Left ventricle myocardium inferior (tissue), 1 donor: ENCODE data around the gene GSTCD. TPM values are rescaled to one million over a fixed set of nuclear protein-coding genes. Genes with fewer than 3 reads are reported as not detected.

ENCODE experiments used
- DNase-seq: peaks from one replicate; pipeline ENCODE4 v3.0.0-alpha.2; 2020
- H3K27ac ChIP-seq: fragments of 200-600 bp; replicated peaks from 2 replicates; pipeline ENCODE4 v1.8.0; 2021
- H3K27me3 ChIP-seq: fragments of 200-600 bp; 2 replicates; pipeline ENCODE4 v1.8.0; 2021; ENCODE audit warnings: low read depth
- H3K36me3 ChIP-seq: fragments of 200-600 bp; 2 replicates; pipeline ENCODE4 v1.8.0; 2021
- H3K4me1 ChIP-seq: fragments of 200-600 bp; 2 replicates; pipeline ENCODE4 v1.8.0; 2021
- H3K4me3 ChIP-seq: fragments of 200-600 bp; 2 replicates; pipeline ENCODE4 v1.8.0; 2021; ENCODE audit warnings: mild to moderate bottlenecking, moderate library complexity
- H3K9me3 ChIP-seq: fragments of 200-600 bp; replicated peaks from 2 replicates; pipeline ENCODE4 v1.8.0; 2021
- CTCF ChIP-seq: fragments of 200-600 bp; IDR thresholded peaks from 2 replicates; pipeline ENCODE4 v1.8.0; 2021; ENCODE audit warnings: antibody characterized with exemption, mild to moderate bottlenecking, borderline replicate concordance
- intact Hi-C: fragments of 100-400 bp; cut with micrococcal nuclease; formaldehyde crosslinking; loops from one replicate; pipeline ENCODE4 v1.11.0; 2022
- total RNA-seq: library from RNA; stranded (reverse); fragmentation: NEBNext Ultra II Directional; extraction: Animal tissue kit (Norgen Biotek cat#: 25700); gene quantifications from one replicate; pipeline ENCODE4 v1.2.1, GENCODE V29; 2021
- donor health status: DM: no; HTN: yes; CAD: no; lungs with severe emphysema.

GSTCD gene
- total RNA-seq, 1 donor from 2014 or later, result 5.9 TPM

- intact Hi-C loops, result no loop called here
- DNase-seq, result no peak
- H3K4me1 ChIP-seq, result no peaks in the 10 kb centered on the region
- no peaks in the 10 kb centered on the region for H3K36me3 ChIP-seq
- no peaks in the 10 kb centered on the region for H3K27me3 ChIP-seq
- H3K9me3 ChIP-seq, result no peaks in the 10 kb centered on the region
- TF ChIP-seq CTCF, result no peak
- no peak overlapping the region for H3K27ac ChIP-seq
- no peak overlapping the region for H3K4me3 ChIP-seq
These were observed 122.6 kb downstream of the GSTCD start for GRCh38 chr4:105831189-105831588.

GRCh38 chr4:105835177-105835576 lies 126.6 kb downstream of the GSTCD start:
- no peaks in the 10 kb centered on the region for H3K36me3 ChIP-seq
- no peaks in the 10 kb centered on the region for H3K27me3 ChIP-seq

GRCh38 chr4:105836537-105836936 lies 128.0 kb downstream of the GSTCD start:
- Histone ChIP-seq H3K36me3 (no peaks in the 10 kb centered on the region), H3K9me3 (no peaks in the 10 kb centered on the region), H3K27ac (no peak overlapping the region), H3K27me3 (no peaks in the 10 kb centered on the region), H3K4me1 (no peaks in the 10 kb centered on the region), H3K4me3 (no peak overlapping the region)
- no peak for DNase-seq
- intact Hi-C loops, result no loop called here
- no peak for TF ChIP-seq CTCF

More at GRCh38 chr4:105835177-105835576, 126.6 kb downstream of the GSTCD start:
- Histone ChIP-seq H3K4me1 (no peaks in the 10 kb centered on the region), H3K4me3 (no peak overlapping the region), H3K27ac (no peak overlapping the region), H3K9me3 (no peaks in the 10 kb centered on the region)
- intact Hi-C loops, result no loop called here
- TF ChIP-seq CTCF, result no peak
- DNase-seq, result no peak

- DNase-seq, result no peak
These were observed 128.5 kb downstream of the GSTCD start for GRCh38 chr4:105837037-105837436.

GRCh38 chr4:105838082-105838481 lies 129.5 kb downstream of the GSTCD start:
- Histone ChIP-seq H3K9me3 (no peaks in the 10 kb centered on the region), H3K27me3 (no peaks in the 10 kb centered on the region)

More at GRCh38 chr4:105837037-105837436, 128.5 kb downstream of the GSTCD start:
- intact Hi-C loops, result no loop called here
- H3K4me3 ChIP-seq, result no peak overlapping the region
- H3K27ac ChIP-seq, result no peak overlapping the region
- no peak for TF ChIP-seq CTCF
- no peaks in the 10 kb centered on the region for H3K9me3 ChIP-seq
- H3K27me3 ChIP-seq, result no peaks in the 10 kb centered on the region
- H3K4me1 ChIP-seq, result no peaks in the 10 kb centered on the region
- peaks cover 3% of the 10 kb centered on the region for H3K36me3 ChIP-seq

More at GRCh38 chr4:105838082-105838481, 129.5 kb downstream of the GSTCD start:
- TF ChIP-seq CTCF, result no peak
- DNase-seq, result no peak
- H3K36me3 ChIP-seq, result peaks cover 3% of the 10 kb centered on the region
- intact Hi-C loops, result no loop called here
- H3K27ac ChIP-seq, result no peak overlapping the region
- no peaks in the 10 kb centered on the region for H3K4me1 ChIP-seq
- no peak overlapping the region for H3K4me3 ChIP-seq
